GM12878 (cell line): ENCODE measurements around the gene NT5DC3. TPM values are rescaled to one million over a fixed set of nuclear protein-coding genes. Genes with fewer than 3 reads are reported as not detected.

Source experiments
- ATAC-seq: fragments of 200-7000 bp; cut with Tn5 transposase; 3 replicates; pipeline ENCODE4 v1.9.1; 2020; ENCODE audit warnings: mild to moderate bottlenecking, moderate library complexity
- BruUV-seq: library from RNA; stranded (reverse); fragments of 400-500 nt; replicated peaks from 2 replicates; lab custom pipeline; 2021; lab: Mats Ljungman, UMichigan
- CTCF ChIA-PET: fragments of 300-600 bp; sonication (Branson Sonifier 250); formaldehyde crosslinking; extraction: SDS; loops from one replicate; lab custom pipeline; 2021; ENCODE audit warnings: inconsistent platforms; lab: Yijun Ruan, JAX
- POLR2A ChIA-PET: fragments of 350-600 bp; formaldehyde crosslinking; extraction: SDS; loops from one replicate; lab custom pipeline; 2021; ENCODE audit warnings: inconsistent platforms; lab: Charles Lee
- RAD21 ChIA-PET: fragments of 300-600 bp; sonication (Branson Sonifier 250); formaldehyde crosslinking; loops from one replicate; lab custom pipeline; 2023; ENCODE audit warnings: antibody characterized with exemption; ENCODE audit not compliant: unreplicated experiment; lab: Charles Lee
- SMC1A ChIA-PET: fragments of 300-600 bp; sonication (Branson Sonifier 250); formaldehyde crosslinking; loops from one replicate; lab custom pipeline; 2023; ENCODE audit not compliant: unreplicated experiment, uncharacterized antibody; lab: Charles Lee
- DNase-seq: peaks from one replicate; pipeline ENCODE4 v3.0.0-alpha.2; 2011; ENCODE audit warnings: low read depth, low spot score
- FAIRE-seq: peaks from 3 replicates; lab custom pipeline; 2011; peaks lifted over from hg19 to GRCh38; lab: Jason Lieb, UNC
- H2AFZ ChIP-seq: 2 replicates; pipeline ENCODE4 v1.6.0; 2011; ENCODE audit warnings: low read depth, low read length, control low read depth; ENCODE audit not compliant: control insufficient read depth
- H3K27ac ChIP-seq: 2 replicates; pipeline ENCODE4 v1.5.1; 2011; ENCODE audit warnings: control low read depth; ENCODE audit not compliant: control insufficient read depth, insufficient read depth
- H3K27me3 ChIP-seq, 2 experiments: replicated peaks in 1 of 2; 2 replicates each; pipeline versions ENCODE4 v1.6.0 to v1.6.1; 2011; ENCODE audit warnings: low read length in 1 of 2; ENCODE audit not compliant: control insufficient read depth in 2 of 2, insufficient read depth in 2 of 2
- H3K36me3 ChIP-seq, 2 experiments: 2 replicates each; pipeline ENCODE4 v1.5.1; 2011; ENCODE audit warnings: low read length in 1 of 2; ENCODE audit not compliant: control insufficient read depth in 2 of 2, insufficient read depth in 2 of 2
- H3K4me1 ChIP-seq: 2 replicates; pipeline ENCODE4 v1.6.1; 2011; ENCODE audit warnings: mild to moderate bottlenecking, low read length, moderate library complexity, mixed read lengths; ENCODE audit not compliant: control insufficient read depth, insufficient read depth
- H3K4me2 ChIP-seq: 2 replicates; pipeline ENCODE4 v1.6.0; 2011; ENCODE audit warnings: control low read depth; ENCODE audit not compliant: control insufficient read depth, insufficient read depth
- H3K4me3 ChIP-seq: fragments of 200-600 bp; sonication (generic); 2 replicates; pipeline ENCODE4 v1.5.1; 2016
- H3K79me2 ChIP-seq: 2 replicates; pipeline ENCODE4 v1.6.0; 2011; ENCODE audit warnings: low read length; ENCODE audit not compliant: control insufficient read depth, insufficient read depth
- H3K9ac ChIP-seq: 2 replicates; pipeline ENCODE4 v1.8.0; 2011; ENCODE audit warnings: low read length, control low read depth, mixed read lengths; ENCODE audit not compliant: control insufficient read depth, insufficient read depth
- H3K9me3 ChIP-seq: replicated peaks from 3 replicates; pipeline ENCODE4 v1.5.1; 2011; ENCODE audit warnings: mild to moderate bottlenecking, low read length; ENCODE audit not compliant: control insufficient read depth, insufficient read depth
- H4K20me1 ChIP-seq: 2 replicates; pipeline ENCODE4 v1.6.0; 2011; ENCODE audit not compliant: control insufficient read depth, insufficient read depth
- BACH1 ChIP-seq: fragments of 450-650 bp; IDR thresholded peaks from 2 replicates; pipeline ENCODE4 v1.6.1; 2017; ENCODE audit warnings: mild to moderate bottlenecking, borderline replicate concordance
- BMI1 ChIP-seq: fragments of 450-650 bp; IDR thresholded peaks from 2 replicates; pipeline ENCODE4 v1.6.1; 2016; ENCODE audit warnings: mild to moderate bottlenecking, moderate library complexity, borderline replicate concordance
- IKZF1 ChIP-seq: fragments of 450-650 bp; conservative IDR thresholded peaks from 2 replicates; pipeline ENCODE4 v1.6.1; 2017; ENCODE audit warnings: antibody characterized with exemption, mild to moderate bottlenecking
- KDM1A ChIP-seq: fragments of 200-600 bp; sonication (generic); IDR thresholded peaks from 2 replicates; pipeline ENCODE4 v1.6.1; 2016; ENCODE audit warnings: borderline replicate concordance
- MEF2A ChIP-seq: IDR thresholded peaks from 2 replicates; pipeline ENCODE4 v1.6.1; 2011; ENCODE audit warnings: low read depth, mild to moderate bottlenecking, low read length, moderate library complexity; ENCODE audit not compliant: insufficient read depth
- NR2F1 ChIP-seq: fragments of 450-650 bp; conservative IDR thresholded peaks from 2 replicates; pipeline ENCODE4 v1.6.1; 2017; ENCODE audit warnings: mild to moderate bottlenecking
- PAX5 ChIP-seq: IDR thresholded peaks from 2 replicates; pipeline ENCODE4 v1.6.1; 2011; ENCODE audit warnings: low read depth, low read length, borderline replicate concordance
- ZBTB11 ChIP-seq: fragments of 450-650 bp; formaldehyde crosslinking; IDR thresholded peaks from 2 replicates; pipeline ENCODE4 v1.5.0; 2022; ENCODE audit warnings: mild to moderate bottlenecking, missing genetic modification characterization
- ZNF592 ChIP-seq: fragments of 450-650 bp; IDR thresholded peaks from 2 replicates; pipeline ENCODE4 v1.6.1; 2017; ENCODE audit warnings: mild to moderate bottlenecking, moderate library complexity
- WGBS: methylation state at CpG from one replicate; pipeline ENCODE4 v1.1.6; 2016; ENCODE audit warnings: low lambda C conversion rate; ENCODE audit not compliant: insufficient replicate concordance, insufficient coverage; ENCODE audit errors: missing lambda C conversion rate; 5-methylcytosine and 5-hydroxymethylcytosine counted together
- in situ Hi-C: fragments of 300-500 bp; cut with MboI; formaldehyde crosslinking; loops from 9 replicates; pipeline ENCODE4 v1.14.3; 2018; ENCODE audit warnings: mixed read lengths
- intact Hi-C: fragments of 100-400 bp; cut with micrococcal nuclease; formaldehyde crosslinking; loops from one replicate; pipeline ENCODE4 v1.14.2; 2022; ENCODE audit not compliant: unreplicated experiment
- polyA plus RNA-seq, 11 experiments: library from polyadenylated mRNA; depleted of rRNA in 4 of 11; unstranded in 6 of 11; stranded (reverse) in 5 of 11; fragments of >200 nt; fragmentation: Nextera tagmentation in 4 of 11; fragmentation: Illumina TruSeq in 1 of 11; extraction: Ambion mirVana in 4 of 11; extraction: Trizol in 1 of 11; gene quantifications; 1 replicate in 1 of 11; 2 replicates in 10 of 11; pipeline versions ENCODE4 v1.2.1 to v1.2.3, GENCODE V29; 2011 to 2016; ENCODE audit warnings: inconsistent platforms in 2 of 11, missing spikeins in 2 of 11, low read depth in 1 of 11
- total RNA-seq, 4 experiments: library from RNA; depleted of rRNA in 3 of 4; stranded (reverse); fragments of >200 nt in 3 of 4; fragmentation: Illumina TruSeq in 1 of 4; extraction: Trizol in 1 of 4; gene quantifications; 2 replicates each; pipeline versions ENCODE4 v1.2.1 to v1.2.3, GENCODE V29; 2013 to 2021
- TF ChIP-seq, protein P1 (sequence below): IDR thresholded peaks from 2 replicates; pipeline ENCODE4 v1.6.1; 2012; ENCODE audit warnings: low read depth, low read length, improper control_type of control experiment
- TF ChIP-seq, protein P2 (sequence below): fragments of 450-650 bp; IDR thresholded peaks from 2 replicates; pipeline ENCODE4 v1.6.1; 2017; ENCODE audit warnings: borderline replicate concordance

NT5DC3 gene
- total and polyA plus RNA-seq, 10 of the 15 experiments (the other 5 are each of a cell fraction or from before 2014, with no cell fraction given): 2.0 to 12.4 (median 5.9) TPM

DNA sequence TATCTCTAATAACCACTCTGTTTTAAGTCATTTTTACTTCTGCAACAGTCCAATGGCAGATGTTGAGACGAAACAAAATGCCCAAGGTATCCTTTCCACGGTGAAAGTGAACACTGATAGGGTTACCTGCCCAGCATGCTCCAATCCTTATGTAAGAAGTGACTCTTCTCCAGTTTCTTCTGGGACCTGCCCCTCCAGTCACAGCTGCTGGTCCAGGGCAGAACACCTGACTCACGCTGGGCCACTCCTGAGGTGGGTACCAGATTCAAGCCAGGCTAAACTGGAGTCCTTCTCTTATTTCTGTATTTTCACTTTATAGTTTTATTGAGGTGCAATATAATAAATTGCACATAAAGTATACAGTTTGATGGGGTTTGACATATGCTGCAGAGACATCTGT is 16.7 kb downstream of the NT5DC3 start:
- no peak overlapping the region for H2AFZ ChIP-seq
- ChIA-PET SMC1A (no interaction called here), RAD21 (no interaction called here), POLR2A (no interaction called here), CTCF (no interaction called here)
- intact Hi-C loops: no loop called here
- H3K9ac ChIP-seq: no peak overlapping the region
- WGBS: 97% methylated on average over 3 of the region's 3 CpGs
- H3K36me3 ChIP-seq: no peaks in the 10 kb centered on the region; a peak in 1 of 4 replicates
- no peak for DNase-seq
- H4K20me1 ChIP-seq: no peaks in the 10 kb centered on the region
- H3K79me2 ChIP-seq: no peaks in the 10 kb centered on the region
- no peaks in the 10 kb centered on the region; the same call in 2 of the 3 replicates for H3K9me3 ChIP-seq
- in situ Hi-C loops: no loop called here
- H3K27ac ChIP-seq: no peak overlapping the region
- no peaks in the 10 kb centered on the region for H3K27me3 ChIP-seq
- BruUV-seq: no TSS peak
- FAIRE-seq: no peak
- no peak overlapping the region for H3K4me2 ChIP-seq
- H3K4me1 ChIP-seq: no peaks in the 10 kb centered on the region
- no peak overlapping the region for H3K4me3 ChIP-seq
- ATAC-seq: no peak
- TF ChIP-seq ZNF592: no peak
- no peak for TF ChIP-seq BMI1
- no peak for TF ChIP-seq IKZF1
- no peak for TF ChIP-seq ZBTB11 (CRISPR knock-in tag)
- TF ChIP-seq, protein P1, sequence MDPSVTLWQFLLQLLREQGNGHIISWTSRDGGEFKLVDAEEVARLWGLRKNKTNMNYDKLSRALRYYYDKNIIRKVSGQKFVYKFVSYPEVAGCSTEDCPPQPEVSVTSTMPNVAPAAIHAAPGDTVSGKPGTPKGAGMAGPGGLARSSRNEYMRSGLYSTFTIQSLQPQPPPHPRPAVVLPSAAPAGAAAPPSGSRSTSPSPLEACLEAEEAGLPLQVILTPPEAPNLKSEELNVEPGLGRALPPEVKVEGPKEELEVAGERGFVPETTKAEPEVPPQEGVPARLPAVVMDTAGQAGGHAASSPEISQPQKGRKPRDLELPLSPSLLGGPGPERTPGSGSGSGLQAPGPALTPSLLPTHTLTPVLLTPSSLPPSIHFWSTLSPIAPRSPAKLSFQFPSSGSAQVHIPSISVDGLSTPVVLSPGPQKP: no peak
- no peak for TF ChIP-seq MEF2A
- TF ChIP-seq NR2F1: no peak
- no peak for TF ChIP-seq BACH1
- TF ChIP-seq KDM1A: no peak
- TF ChIP-seq, protein P2, sequence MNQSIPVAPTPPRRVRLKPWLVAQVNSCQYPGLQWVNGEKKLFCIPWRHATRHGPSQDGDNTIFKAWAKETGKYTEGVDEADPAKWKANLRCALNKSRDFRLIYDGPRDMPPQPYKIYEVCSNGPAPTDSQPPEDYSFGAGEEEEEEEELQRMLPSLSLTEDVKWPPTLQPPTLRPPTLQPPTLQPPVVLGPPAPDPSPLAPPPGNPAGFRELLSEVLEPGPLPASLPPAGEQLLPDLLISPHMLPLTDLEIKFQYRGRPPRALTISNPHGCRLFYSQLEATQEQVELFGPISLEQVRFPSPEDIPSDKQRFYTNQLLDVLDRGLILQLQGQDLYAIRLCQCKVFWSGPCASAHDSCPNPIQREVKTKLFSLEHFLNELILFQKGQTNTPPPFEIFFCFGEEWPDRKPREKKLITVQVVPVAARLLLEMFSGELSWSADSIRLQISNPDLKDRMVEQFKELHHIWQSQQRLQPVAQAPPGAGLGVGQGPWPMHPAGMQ: no peak
- TF ChIP-seq PAX5: no peak
